GM23338 (cell line): Measurements from ENCODE around the gene CD84. TPM values are rescaled to one million over a fixed set of nuclear protein-coding genes. Genes with fewer than 3 reads are reported as not detected.

Experiments
- ATAC-seq: fragments of 200-7000 bp; cut with Tn5 transposase; 3 replicates; pipeline ENCODE4 v1.9.1; 2020
- DNase-seq: peaks from one replicate; pipeline ENCODE4 v3.0.0-alpha.2; 2015; ENCODE audit warnings: low spot score
- H2AFZ ChIP-seq: fragments of 200-600 bp; sonication (generic); 2 replicates; pipeline ENCODE4 v1.8.0; 2016; ENCODE audit warnings: antibody characterized with exemption, mild to moderate bottlenecking, moderate library complexity
- H3F3A ChIP-seq: fragments of 200-600 bp; sonication (generic); replicated peaks from 2 replicates; pipeline ENCODE4 v1.8.0; 2017; ENCODE audit warnings: antibody characterized with exemption, mixed run types, low read depth
- H3K27ac ChIP-seq: fragments of 200-600 bp; sonication (generic); 2 replicates; pipeline ENCODE4 v1.6.1; 2016; ENCODE audit warnings: low read depth
- H3K27me3 ChIP-seq: fragments of 200-600 bp; sonication (generic); 2 replicates; pipeline ENCODE4 v1.8.0; 2016; ENCODE audit warnings: mild to moderate bottlenecking, mixed run types, moderate library complexity; ENCODE audit not compliant: insufficient read depth
- H3K36me3 ChIP-seq: fragments of 200-600 bp; sonication (generic); 2 replicates; pipeline ENCODE4 v1.8.0; 2016; ENCODE audit warnings: mild to moderate bottlenecking; ENCODE audit not compliant: insufficient read depth
- H3K4me1 ChIP-seq: fragments of 200-600 bp; sonication (generic); 2 replicates; pipeline ENCODE4 v1.8.0; 2016; ENCODE audit warnings: mild to moderate bottlenecking, moderate library complexity; ENCODE audit not compliant: insufficient read depth
- H3K4me2 ChIP-seq: fragments of 200-600 bp; sonication (generic); 2 replicates; pipeline ENCODE4 v1.7.1; 2017; ENCODE audit warnings: mixed run types
- H3K4me3 ChIP-seq: fragments of 200-600 bp; sonication (generic); 2 replicates; pipeline ENCODE4 v1.6.1; 2016; ENCODE audit warnings: mixed run types
- H3K79me2 ChIP-seq: fragments of 200-600 bp; sonication (generic); replicated peaks from 2 replicates; pipeline ENCODE4 v1.8.0; 2017; ENCODE audit warnings: mild to moderate bottlenecking; ENCODE audit not compliant: insufficient read depth
- H3K9me2 ChIP-seq: fragments of 200-600 bp; sonication (generic); 2 replicates; pipeline ENCODE4 v1.8.0; 2017; ENCODE audit not compliant: insufficient read depth
- H4K20me1 ChIP-seq: fragments of 200-600 bp; sonication (generic); replicated peaks from 2 replicates; pipeline ENCODE4 v1.8.0; 2017; ENCODE audit warnings: mild to moderate bottlenecking; ENCODE audit not compliant: insufficient read depth
- H3K27ac Mint-ChIP-seq: 2 replicates; pipeline ENCODE4 v1.8.0; 2020; ENCODE audit warnings: inconsistent platforms, mild to moderate bottlenecking, moderate library complexity, mixed read lengths
- H3K27me3 Mint-ChIP-seq: 3 replicates; pipeline ENCODE4 v1.8.0; 2022; ENCODE audit warnings: low read depth, mild to moderate bottlenecking, moderate library complexity, mixed read lengths, inconsistent platforms; ENCODE audit not compliant: insufficient read depth, poor library complexity
- H3K36me3 Mint-ChIP-seq: 3 replicates; pipeline ENCODE4 v1.8.0; 2021; ENCODE audit warnings: low read depth, mild to moderate bottlenecking, inconsistent platforms, moderate library complexity, mixed read lengths
- H3K4me1 Mint-ChIP-seq: 3 replicates; pipeline ENCODE4 v1.8.0; 2020; ENCODE audit warnings: mild to moderate bottlenecking, inconsistent platforms, mixed read lengths
- H3K4me3 Mint-ChIP-seq: 3 replicates; pipeline ENCODE4 v1.8.0; 2021; ENCODE audit warnings: moderate library complexity, mild to moderate bottlenecking, inconsistent platforms, mixed read lengths
- H3K9me3 Mint-ChIP-seq: 3 replicates; pipeline ENCODE4 v1.8.0; 2020; ENCODE audit warnings: moderate library complexity, mild to moderate bottlenecking, inconsistent platforms, mixed read lengths
- CREB1 ChIP-seq: fragments of 250-450 bp; sonication (Bioruptor Pico); IDR thresholded peaks from 2 replicates; pipeline ENCODE4 v1.5.0; 2020; ENCODE audit warnings: low read depth, mild to moderate bottlenecking, moderate library complexity
- POLR2AphosphoS5 ChIP-seq: IDR thresholded peaks from 2 replicates; pipeline ENCODE4 v1.6.1; 2016; ENCODE audit warnings: antibody characterized with exemption, low read depth
- ZNF331 ChIP-seq: fragments of 250-450 bp; sonication (Bioruptor Pico); IDR thresholded peaks from 2 replicates; pipeline ENCODE4 v1.5.0; 2020; ENCODE audit warnings: low read depth, mild to moderate bottlenecking, moderate library complexity
- polyA plus RNA-seq: library from polyadenylated mRNA; unstranded; fragments of >200 nt; fragmentation: Nextera tagmentation; extraction: Ambion mirVana; gene quantifications from 2 replicates; pipeline ENCODE4 v1.2.1, GENCODE V29; 2016
- total RNA-seq: library from RNA; depleted of rRNA; stranded (reverse); fragments of >200 nt; shearing (Covaris generic); gene quantifications from 2 replicates; pipeline ENCODE4 v1.2.3, GENCODE V29; 2014
- TF ChIP-seq, protein P1 (sequence below), 2 experiments: fragments of 200-600 bp in 1 of 2; sonication (generic) in 1 of 2; conservative IDR thresholded peaks; 2 replicates each; pipeline versions ENCODE4 v1.5.1 to v1.6.1; 2016 to 2017; ENCODE audit warnings: antibody characterized with exemption in 2 of 2, low read depth in 2 of 2, mild to moderate bottlenecking in 2 of 2, moderate library complexity in 1 of 2
- TF ChIP-seq, protein P2 (sequence below): IDR thresholded peaks from one replicate; pipeline ENCODE4 v1.6.1; 2018; ENCODE audit warnings: antibody characterized with exemption; ENCODE audit not compliant: unreplicated experiment
- TF ChIP-seq, protein P3 (sequence below): fragments of 250-450 bp; sonication (Bioruptor Pico); IDR thresholded peaks from 2 replicates; pipeline ENCODE4 v1.5.0; 2020; ENCODE audit warnings: mild to moderate bottlenecking, moderate library complexity
- TF ChIP-seq, protein P4 (sequence below): IDR thresholded peaks from 2 replicates; pipeline ENCODE4 v1.6.1; 2016; ENCODE audit warnings: antibody characterized with exemption

The CD84 gene
- total and polyA plus RNA-seq, 2 experiments from 2014 or later = not detected

DNA sequence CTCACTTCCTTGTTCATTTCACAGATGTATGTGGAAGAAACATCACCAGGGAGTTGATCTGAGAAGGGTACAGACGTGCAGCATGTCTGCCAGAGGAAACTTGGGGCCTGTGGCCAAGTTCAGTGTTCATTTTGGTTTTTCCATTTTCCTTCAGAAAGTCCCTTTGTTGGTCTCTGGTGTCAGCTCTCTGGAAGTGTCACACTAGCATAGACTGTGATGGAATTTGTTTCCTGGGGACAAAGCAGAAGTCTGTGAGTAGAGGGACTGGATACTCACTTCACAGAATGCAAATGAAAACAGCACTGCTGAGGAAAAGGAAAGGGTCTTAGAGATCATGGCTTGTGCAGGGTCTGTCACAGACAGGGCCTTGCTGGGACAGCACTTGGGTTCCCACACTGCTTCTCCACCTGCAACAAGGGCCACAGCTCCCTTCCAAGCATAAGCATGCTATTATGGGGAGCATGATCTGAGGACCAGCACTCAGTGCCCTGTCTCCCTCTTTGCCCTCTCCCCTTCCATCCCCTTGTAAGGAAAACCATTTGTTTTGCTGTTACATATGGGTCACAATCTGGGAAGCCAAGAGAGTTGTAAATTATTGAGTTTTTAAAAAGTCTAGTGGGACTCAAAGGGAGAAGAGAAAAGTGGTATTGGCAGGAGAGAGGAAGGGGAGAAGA, 31.4 kb upstream of the CD84 start (continued):
- TF ChIP-seq, protein P1, sequence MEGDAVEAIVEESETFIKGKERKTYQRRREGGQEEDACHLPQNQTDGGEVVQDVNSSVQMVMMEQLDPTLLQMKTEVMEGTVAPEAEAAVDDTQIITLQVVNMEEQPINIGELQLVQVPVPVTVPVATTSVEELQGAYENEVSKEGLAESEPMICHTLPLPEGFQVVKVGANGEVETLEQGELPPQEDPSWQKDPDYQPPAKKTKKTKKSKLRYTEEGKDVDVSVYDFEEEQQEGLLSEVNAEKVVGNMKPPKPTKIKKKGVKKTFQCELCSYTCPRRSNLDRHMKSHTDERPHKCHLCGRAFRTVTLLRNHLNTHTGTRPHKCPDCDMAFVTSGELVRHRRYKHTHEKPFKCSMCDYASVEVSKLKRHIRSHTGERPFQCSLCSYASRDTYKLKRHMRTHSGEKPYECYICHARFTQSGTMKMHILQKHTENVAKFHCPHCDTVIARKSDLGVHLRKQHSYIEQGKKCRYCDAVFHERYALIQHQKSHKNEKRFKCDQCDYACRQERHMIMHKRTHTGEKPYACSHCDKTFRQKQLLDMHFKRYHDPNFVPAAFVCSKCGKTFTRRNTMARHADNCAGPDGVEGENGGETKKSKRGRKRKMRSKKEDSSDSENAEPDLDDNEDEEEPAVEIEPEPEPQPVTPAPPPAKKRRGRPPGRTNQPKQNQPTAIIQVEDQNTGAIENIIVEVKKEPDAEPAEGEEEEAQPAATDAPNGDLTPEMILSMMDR (conservative IDR thresholded peaks at IDR 0.05; ENCODE audit: low read depth in 2 of 2) = no peak
- TF ChIP-seq ZNF331 (CRISPR knock-in tag) (no peak), CREB1 (CRISPR knock-in tag) (no peak)
- TF ChIP-seq, protein P2, sequence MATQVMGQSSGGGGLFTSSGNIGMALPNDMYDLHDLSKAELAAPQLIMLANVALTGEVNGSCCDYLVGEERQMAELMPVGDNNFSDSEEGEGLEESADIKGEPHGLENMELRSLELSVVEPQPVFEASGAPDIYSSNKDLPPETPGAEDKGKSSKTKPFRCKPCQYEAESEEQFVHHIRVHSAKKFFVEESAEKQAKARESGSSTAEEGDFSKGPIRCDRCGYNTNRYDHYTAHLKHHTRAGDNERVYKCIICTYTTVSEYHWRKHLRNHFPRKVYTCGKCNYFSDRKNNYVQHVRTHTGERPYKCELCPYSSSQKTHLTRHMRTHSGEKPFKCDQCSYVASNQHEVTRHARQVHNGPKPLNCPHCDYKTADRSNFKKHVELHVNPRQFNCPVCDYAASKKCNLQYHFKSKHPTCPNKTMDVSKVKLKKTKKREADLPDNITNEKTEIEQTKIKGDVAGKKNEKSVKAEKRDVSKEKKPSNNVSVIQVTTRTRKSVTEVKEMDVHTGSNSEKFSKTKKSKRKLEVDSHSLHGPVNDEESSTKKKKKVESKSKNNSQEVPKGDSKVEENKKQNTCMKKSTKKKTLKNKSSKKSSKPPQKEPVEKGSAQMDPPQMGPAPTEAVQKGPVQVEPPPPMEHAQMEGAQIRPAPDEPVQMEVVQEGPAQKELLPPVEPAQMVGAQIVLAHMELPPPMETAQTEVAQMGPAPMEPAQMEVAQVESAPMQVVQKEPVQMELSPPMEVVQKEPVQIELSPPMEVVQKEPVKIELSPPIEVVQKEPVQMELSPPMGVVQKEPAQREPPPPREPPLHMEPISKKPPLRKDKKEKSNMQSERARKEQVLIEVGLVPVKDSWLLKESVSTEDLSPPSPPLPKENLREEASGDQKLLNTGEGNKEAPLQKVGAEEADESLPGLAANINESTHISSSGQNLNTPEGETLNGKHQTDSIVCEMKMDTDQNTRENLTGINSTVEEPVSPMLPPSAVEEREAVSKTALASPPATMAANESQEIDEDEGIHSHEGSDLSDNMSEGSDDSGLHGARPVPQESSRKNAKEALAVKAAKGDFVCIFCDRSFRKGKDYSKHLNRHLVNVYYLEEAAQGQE = no peak

DNA sequence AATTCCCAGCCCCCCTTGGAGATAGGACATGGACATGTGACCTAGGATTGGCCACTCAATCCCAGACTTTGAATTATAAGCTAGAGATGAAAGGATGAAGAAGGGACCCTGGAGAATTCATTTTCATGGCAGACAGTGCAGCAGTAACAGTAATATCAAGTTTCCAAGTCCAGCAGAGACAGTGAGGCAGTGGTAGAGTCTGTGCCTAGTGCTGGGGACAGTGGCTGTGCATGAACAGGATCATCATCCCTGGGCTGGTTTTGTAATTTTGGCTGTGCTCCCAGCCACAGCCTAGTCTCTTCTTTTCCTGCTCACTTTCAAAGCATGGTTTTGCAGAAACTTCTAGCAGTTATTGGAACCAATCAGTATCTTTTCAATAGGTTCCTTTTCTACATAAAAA, 29.6 kb upstream of the CD84 start:
- Mint-ChIP-seq H3K27ac (no peak overlapping the region), H3K27me3 (no peaks in the 10 kb centered on the region), H3K36me3 (no peaks in the 10 kb centered on the region)

More for the DNA sequence above, 29.6 kb upstream of the CD84 start:
- no peaks in the 10 kb centered on the region; the same call in 2 of the 3 replicates for H3K9me3 Mint-ChIP-seq
- Histone ChIP-seq H3K36me3 (no peaks in the 10 kb centered on the region), H3K4me2 (no peak overlapping the region), H3K79me2 (no peaks in the 10 kb centered on the region), H2AFZ (peak overlapping the region; percentile 80; the same call in 1 of the 2 replicates), H3F3A (no peaks in the 10 kb centered on the region), H3K27me3 (no peaks in the 10 kb centered on the region), H3K27ac (no peak overlapping the region), H3K4me1 (no peaks in the 10 kb centered on the region), H4K20me1 (no peaks in the 10 kb centered on the region), H3K4me3 (no peak overlapping the region), H3K9me2 (peaks cover 2% of the 10 kb centered on the region; the same call in 1 of the 2 replicates)
- no peak overlapping the region for H3K4me3 Mint-ChIP-seq
- TF ChIP-seq, protein P3, sequence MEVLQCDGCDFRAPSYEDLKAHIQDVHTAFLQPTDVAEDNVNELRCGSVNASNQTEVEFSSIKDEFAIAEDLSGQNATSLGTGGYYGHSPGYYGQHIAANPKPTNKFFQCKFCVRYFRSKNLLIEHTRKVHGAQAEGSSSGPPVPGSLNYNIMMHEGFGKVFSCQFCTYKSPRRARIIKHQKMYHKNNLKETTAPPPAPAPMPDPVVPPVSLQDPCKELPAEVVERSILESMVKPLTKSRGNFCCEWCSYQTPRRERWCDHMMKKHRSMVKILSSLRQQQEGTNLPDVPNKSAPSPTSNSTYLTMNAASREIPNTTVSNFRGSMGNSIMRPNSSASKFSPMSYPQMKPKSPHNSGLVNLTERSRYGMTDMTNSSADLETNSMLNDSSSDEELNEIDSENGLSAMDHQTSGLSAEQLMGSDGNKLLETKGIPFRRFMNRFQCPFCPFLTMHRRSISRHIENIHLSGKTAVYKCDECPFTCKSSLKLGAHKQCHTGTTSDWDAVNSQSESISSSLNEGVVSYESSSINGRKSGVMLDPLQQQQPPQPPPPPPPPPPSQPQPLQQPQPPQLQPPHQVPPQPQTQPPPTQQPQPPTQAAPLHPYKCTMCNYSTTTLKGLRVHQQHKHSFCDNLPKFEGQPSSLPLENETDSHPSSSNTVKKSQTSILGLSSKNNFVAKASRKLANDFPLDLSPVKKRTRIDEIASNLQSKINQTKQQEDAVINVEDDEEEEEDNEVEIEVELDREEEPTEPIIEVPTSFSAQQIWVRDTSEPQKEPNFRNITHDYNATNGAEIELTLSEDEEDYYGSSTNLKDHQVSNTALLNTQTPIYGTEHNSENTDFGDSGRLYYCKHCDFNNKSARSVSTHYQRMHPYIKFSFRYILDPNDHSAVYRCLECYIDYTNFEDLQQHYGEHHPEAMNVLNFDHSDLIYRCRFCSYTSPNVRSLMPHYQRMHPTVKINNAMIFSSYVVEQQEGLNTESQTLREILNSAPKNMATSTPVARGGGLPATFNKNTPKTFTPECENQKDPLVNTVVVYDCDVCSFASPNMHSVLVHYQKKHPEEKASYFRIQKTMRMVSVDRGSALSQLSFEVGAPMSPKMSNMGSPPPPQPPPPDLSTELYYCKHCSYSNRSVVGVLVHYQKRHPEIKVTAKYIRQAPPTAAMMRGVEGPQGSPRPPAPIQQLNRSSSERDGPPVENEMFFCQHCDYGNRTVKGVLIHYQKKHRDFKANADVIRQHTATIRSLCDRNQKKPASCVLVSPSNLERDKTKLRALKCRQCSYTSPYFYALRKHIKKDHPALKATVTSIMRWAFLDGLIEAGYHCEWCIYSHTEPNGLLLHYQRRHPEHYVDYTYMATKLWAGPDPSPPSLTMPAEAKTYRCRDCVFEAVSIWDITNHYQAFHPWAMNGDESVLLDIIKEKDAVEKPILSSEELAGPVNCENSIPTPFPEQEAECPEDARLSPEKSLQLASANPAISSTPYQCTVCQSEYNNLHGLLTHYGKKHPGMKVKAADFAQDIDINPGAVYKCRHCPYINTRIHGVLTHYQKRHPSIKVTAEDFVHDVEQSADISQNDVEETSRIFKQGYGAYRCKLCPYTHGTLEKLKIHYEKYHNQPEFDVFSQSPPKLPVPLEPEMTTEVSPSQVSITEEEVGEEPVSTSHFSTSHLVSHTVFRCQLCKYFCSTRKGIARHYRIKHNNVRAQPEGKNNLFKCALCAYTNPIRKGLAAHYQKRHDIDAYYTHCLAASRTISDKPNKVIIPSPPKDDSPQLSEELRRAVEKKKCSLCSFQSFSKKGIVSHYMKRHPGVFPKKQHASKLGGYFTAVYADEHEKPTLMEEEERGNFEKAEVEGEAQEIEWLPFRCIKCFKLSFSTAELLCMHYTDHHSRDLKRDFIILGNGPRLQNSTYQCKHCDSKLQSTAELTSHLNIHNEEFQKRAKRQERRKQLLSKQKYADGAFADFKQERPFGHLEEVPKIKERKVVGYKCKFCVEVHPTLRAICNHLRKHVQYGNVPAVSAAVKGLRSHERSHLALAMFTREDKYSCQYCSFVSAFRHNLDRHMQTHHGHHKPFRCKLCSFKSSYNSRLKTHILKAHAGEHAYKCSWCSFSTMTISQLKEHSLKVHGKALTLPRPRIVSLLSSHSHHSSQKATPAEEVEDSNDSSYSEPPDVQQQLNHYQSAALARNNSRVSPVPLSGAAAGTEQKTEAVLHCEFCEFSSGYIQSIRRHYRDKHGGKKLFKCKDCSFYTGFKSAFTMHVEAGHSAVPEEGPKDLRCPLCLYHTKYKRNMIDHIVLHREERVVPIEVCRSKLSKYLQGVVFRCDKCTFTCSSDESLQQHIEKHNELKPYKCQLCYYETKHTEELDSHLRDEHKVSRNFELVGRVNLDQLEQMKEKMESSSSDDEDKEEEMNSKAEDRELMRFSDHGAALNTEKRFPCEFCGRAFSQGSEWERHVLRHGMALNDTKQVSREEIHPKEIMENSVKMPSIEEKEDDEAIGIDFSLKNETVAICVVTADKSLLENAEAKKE (CRISPR knock-in tag) = no peak
- TF ChIP-seq, protein P4, sequence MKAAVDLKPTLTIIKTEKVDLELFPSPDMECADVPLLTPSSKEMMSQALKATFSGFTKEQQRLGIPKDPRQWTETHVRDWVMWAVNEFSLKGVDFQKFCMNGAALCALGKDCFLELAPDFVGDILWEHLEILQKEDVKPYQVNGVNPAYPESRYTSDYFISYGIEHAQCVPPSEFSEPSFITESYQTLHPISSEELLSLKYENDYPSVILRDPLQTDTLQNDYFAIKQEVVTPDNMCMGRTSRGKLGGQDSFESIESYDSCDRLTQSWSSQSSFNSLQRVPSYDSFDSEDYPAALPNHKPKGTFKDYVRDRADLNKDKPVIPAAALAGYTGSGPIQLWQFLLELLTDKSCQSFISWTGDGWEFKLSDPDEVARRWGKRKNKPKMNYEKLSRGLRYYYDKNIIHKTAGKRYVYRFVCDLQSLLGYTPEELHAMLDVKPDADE = no peak
- TF ChIP-seq, protein P2 = no peak
- TF ChIP-seq POLR2AphosphoS5 = no peak
- DNase-seq = no peak
- ATAC-seq = no peak
- H3K4me1 Mint-ChIP-seq = peaks cover 11% of the 10 kb centered on the region; the same call in 2 of the 3 replicates
